CD4-positive, alpha-beta T cell (primary cell): ENCODE data around the gene HTR6. TPM values are rescaled to one million over a fixed set of nuclear protein-coding genes. Genes with fewer than 3 reads are reported as not detected.

ENCODE experiments used
- ATAC-seq: fragments of 200-7000 bp; cut with Tn5 transposase; one replicate; pipeline ENCODE4 v1.10.0; 2022; ENCODE audit warnings: mild to moderate bottlenecking; ENCODE audit not compliant: poor library complexity
- CTCF ChIA-PET: fragments of 350-600 bp; sonication (Branson Sonifier 250); formaldehyde crosslinking; loops from one replicate; lab custom pipeline; 2021; ENCODE audit warnings: antibody characterized with exemption, inconsistent platforms; lab: Charles Lee
- POLR2A ChIA-PET: fragments of 350-600 bp; sonication (Branson Sonifier 250); formaldehyde crosslinking; loops from one replicate; lab custom pipeline; 2021; ENCODE audit warnings: antibody characterized with exemption, inconsistent platforms; lab: Charles Lee
- DNase-seq, 14 experiments: peaks; one replicate each; pipeline ENCODE4 v3.0.0-alpha.2; 2013 to 2020; ENCODE audit warnings: mixed read lengths in 2 of 14
- H3K27ac ChIP-seq, 2 donors: one replicate each; pipeline versions ENCODE4 v1.5.1 to v1.7.0; 2013; ENCODE audit warnings: low read length in 2 of 2, low read depth in 1 of 2, mild to moderate bottlenecking in 1 of 2
- H3K27me3 ChIP-seq, 2 experiments: 1 replicate in 1 of 2; 2 replicates in 1 of 2; pipeline versions ENCODE4 v1.6.1 to v1.7.0; 2013; ENCODE audit warnings: low read length in 2 of 2, control low read depth in 1 of 2, mild to moderate bottlenecking in 1 of 2, moderate library complexity in 1 of 2; ENCODE audit not compliant: insufficient read depth in 2 of 2, control insufficient read depth in 1 of 2
- H3K36me3 ChIP-seq: one replicate; pipeline ENCODE4 v1.6.1; 2013; ENCODE audit warnings: low read length, control low read depth; ENCODE audit not compliant: insufficient read depth
- H3K4me1 ChIP-seq: one replicate; pipeline ENCODE4 v1.6.1; 2013; ENCODE audit warnings: low read length, control low read depth; ENCODE audit not compliant: insufficient read depth
- H3K4me3 ChIP-seq: one replicate; pipeline ENCODE4 v1.5.1; 2013; ENCODE audit warnings: mild to moderate bottlenecking, low read length, moderate library complexity
- H3K9me3 ChIP-seq, 2 experiments: 1 replicate in 1 of 2; 2 replicates in 1 of 2; pipeline versions ENCODE4 v1.6.1 to v1.7.0; 2013; ENCODE audit warnings: low read length in 2 of 2, mild to moderate bottlenecking in 2 of 2, control low read depth in 1 of 2, moderate library complexity in 1 of 2; ENCODE audit not compliant: control insufficient read depth in 1 of 2, insufficient read depth in 1 of 2
- H3K27ac Mint-ChIP-seq: one replicate; pipeline ENCODE4 v1.8.0; 2020; ENCODE audit warnings: mixed read lengths
- H3K27me3 Mint-ChIP-seq: one replicate; pipeline ENCODE4 v1.8.0; 2021; ENCODE audit warnings: mixed read lengths
- H3K36me3 Mint-ChIP-seq: one replicate; pipeline ENCODE4 v1.8.0; 2021; ENCODE audit warnings: low read depth, mixed read lengths
- H3K4me1 Mint-ChIP-seq: one replicate; pipeline ENCODE4 v1.8.0; 2021; ENCODE audit warnings: low read depth, mixed read lengths
- H3K4me3 Mint-ChIP-seq: one replicate; pipeline ENCODE4 v1.8.0; 2020; ENCODE audit warnings: mild to moderate bottlenecking, mixed read lengths
- H3K9me3 Mint-ChIP-seq: one replicate; pipeline ENCODE4 v1.8.0; 2020; ENCODE audit warnings: mixed read lengths
- CTCF ChIP-seq: fragments of 200-600 bp; IDR thresholded peaks from one replicate; pipeline ENCODE4 v1.8.0; 2022; ENCODE audit warnings: antibody characterized with exemption, mild to moderate bottlenecking
- intact Hi-C, 2 experiments: fragments of 100-400 bp; cut with DNase I in 1 of 2; cut with micrococcal nuclease in 1 of 2; formaldehyde crosslinking; loops; one replicate each; pipeline versions ENCODE4 v1.15.1 to v1.9.0; 2023 to 2025; cut with DNase I, micrococcal nuclease
- total RNA-seq, 174 experiments: library from RNA in 2 of 174; stranded (reverse) in 2 of 174; gene quantifications; one replicate each; pipeline ENCODE4 v1.2.3 and lab custom pipeline; 2021 to 2026

HTR6 gene
- total RNA-seq, 2 experiments from 2014 or later = 2.1 to 2.2 TPM

GRCh38 chr1:19706136-19706535 lies 41.5 kb downstream of the HTR6 start:
- Histone ChIP-seq H3K4me3 (no peak overlapping the region), H3K27me3 (no peaks in the 10 kb centered on the region), H3K4me1 (peaks cover 17% of the 10 kb centered on the region), H3K9me3 (no peaks in the 10 kb centered on the region), H3K27ac (no peak overlapping the region), H3K36me3 (peaks cover 10% of the 10 kb centered on the region)
- TF ChIP-seq CTCF = no peak
- peaks cover 22% of the 10 kb centered on the region for H3K4me1 Mint-ChIP-seq
- H3K9me3 Mint-ChIP-seq = no peaks in the 10 kb centered on the region
- no peak overlapping the region for H3K27ac Mint-ChIP-seq
- ATAC-seq (no peak), DNase-seq (no peak)
- H3K27me3 Mint-ChIP-seq = no peaks in the 10 kb centered on the region
- no peak overlapping the region for H3K4me3 Mint-ChIP-seq
- peaks cover 28% of the 10 kb centered on the region for H3K36me3 Mint-ChIP-seq
- POLR2A ChIA-PET = interaction anchor here (1.0 kb wide), 1 partner anchor 45 kb away, joined by 3 read pairs; no protein-coding TSS in a partner anchor
- CTCF ChIA-PET = interaction anchor here (1.2 to 5.0 kb wide), 2 partner anchors 10 to 45 kb away, joined by 3 to 68 read pairs; no protein-coding TSS in a partner anchor
- intact Hi-C loops = no loop called here

- no peak overlapping the region for H3K4me3 ChIP-seq
- CTCF ChIA-PET = no interaction called here
Observed at GRCh38 chr1:19708567-19709110, 44.0 kb downstream of the HTR6 start.

GRCh38 chr1:19709260-19709793 lies 44.7 kb downstream of the HTR6 start:
- H3K9me3 Mint-ChIP-seq = no peaks in the 10 kb centered on the region

More at GRCh38 chr1:19708567-19709110, 44.0 kb downstream of the HTR6 start:
- H3K36me3 ChIP-seq = peaks cover 14% of the 10 kb centered on the region
- Mint-ChIP-seq H3K9me3 (no peaks in the 10 kb centered on the region), H3K4me3 (no peak overlapping the region), H3K36me3 (peaks cover 28% of the 10 kb centered on the region), H3K27ac (no peak overlapping the region), H3K27me3 (no peaks in the 10 kb centered on the region), H3K4me1 (peaks cover 25% of the 10 kb centered on the region)
- peaks cover 20% of the 10 kb centered on the region for H3K4me1 ChIP-seq
- intact Hi-C loops = no loop called here
- ATAC-seq (no peak), DNase-seq (no peak)
- no peaks in the 10 kb centered on the region for H3K9me3 ChIP-seq
- H3K27ac ChIP-seq = no peak overlapping the region
- TF ChIP-seq CTCF = no peak
- no peaks in the 10 kb centered on the region for H3K27me3 ChIP-seq
- POLR2A ChIA-PET = no interaction called here

More at GRCh38 chr1:19709260-19709793, 44.7 kb downstream of the HTR6 start:
- Histone ChIP-seq H3K9me3 (no peaks in the 10 kb centered on the region), H3K27me3 (no peaks in the 10 kb centered on the region), H3K4me1 (peaks cover 16% of the 10 kb centered on the region), H3K36me3 (peaks cover 14% of the 10 kb centered on the region), H3K4me3 (no peak overlapping the region), H3K27ac (no peak overlapping the region)
- ATAC-seq (no peak), DNase-seq (no peak)
- intact Hi-C loops = no loop called here
- ChIA-PET CTCF (interaction anchor here (0.6 kb wide), 1 partner anchor 14 kb away, joined by 3 read pairs; no protein-coding TSS in a partner anchor), POLR2A (no interaction called here)
- Mint-ChIP-seq H3K27ac (no peak overlapping the region), H3K4me1 (peaks cover 19% of the 10 kb centered on the region), H3K36me3 (peaks cover 28% of the 10 kb centered on the region), H3K27me3 (no peaks in the 10 kb centered on the region), H3K4me3 (no peak overlapping the region)
- TF ChIP-seq CTCF = no peak
